ENCODE data around the gene CCDC87.
A peak's percentile ranks its signal among the peaks of the same experiment; 100 is the strongest.
"Not testable (repeated sequence)": the region's sequence is repeated elsewhere in the genome, so short reads cannot be mapped to it uniquely, and the experiment has no call there.

The CCDC87 gene

GRCh38 chr11:66592457-66593302 lies at the start of gene CCDC87, which contains the start of gene CCS:
CCDC87 (minus strand) TSS chr11:66593063; CDS start chr11:66593015, 48 bp downstream.
CCS (plus strand) TSS chr11:66593185; CDS start chr11:66593262, 77 bp downstream.
- DNase-seq: peak; percentile 97

DNA sequence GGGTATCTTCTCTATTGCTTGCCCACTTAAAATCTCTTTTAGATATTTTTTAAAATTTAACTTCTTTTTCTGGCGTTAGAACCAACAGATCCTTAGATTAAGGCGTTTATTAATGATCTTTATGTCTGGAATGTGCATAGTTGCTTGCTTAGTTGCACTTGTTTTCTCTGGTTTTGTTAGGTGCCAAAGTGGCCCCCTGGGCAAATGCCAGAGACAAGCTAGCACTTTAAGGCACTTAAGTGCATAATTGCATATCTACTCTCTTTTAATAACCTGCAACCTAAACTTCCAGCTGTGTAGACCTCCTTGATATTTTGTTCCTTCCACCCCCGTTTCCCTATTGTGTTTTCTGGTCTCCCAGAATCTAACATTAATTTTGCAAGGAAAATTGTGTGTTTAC lies 49.0 kb upstream of the CCDC87 start:
- no peak for DNase-seq

- DNase-seq: not testable (repeated sequence)
Observed at GRCh38 chr11:66639814-66640340, 47.0 kb upstream of the CCDC87 start.

DNA sequence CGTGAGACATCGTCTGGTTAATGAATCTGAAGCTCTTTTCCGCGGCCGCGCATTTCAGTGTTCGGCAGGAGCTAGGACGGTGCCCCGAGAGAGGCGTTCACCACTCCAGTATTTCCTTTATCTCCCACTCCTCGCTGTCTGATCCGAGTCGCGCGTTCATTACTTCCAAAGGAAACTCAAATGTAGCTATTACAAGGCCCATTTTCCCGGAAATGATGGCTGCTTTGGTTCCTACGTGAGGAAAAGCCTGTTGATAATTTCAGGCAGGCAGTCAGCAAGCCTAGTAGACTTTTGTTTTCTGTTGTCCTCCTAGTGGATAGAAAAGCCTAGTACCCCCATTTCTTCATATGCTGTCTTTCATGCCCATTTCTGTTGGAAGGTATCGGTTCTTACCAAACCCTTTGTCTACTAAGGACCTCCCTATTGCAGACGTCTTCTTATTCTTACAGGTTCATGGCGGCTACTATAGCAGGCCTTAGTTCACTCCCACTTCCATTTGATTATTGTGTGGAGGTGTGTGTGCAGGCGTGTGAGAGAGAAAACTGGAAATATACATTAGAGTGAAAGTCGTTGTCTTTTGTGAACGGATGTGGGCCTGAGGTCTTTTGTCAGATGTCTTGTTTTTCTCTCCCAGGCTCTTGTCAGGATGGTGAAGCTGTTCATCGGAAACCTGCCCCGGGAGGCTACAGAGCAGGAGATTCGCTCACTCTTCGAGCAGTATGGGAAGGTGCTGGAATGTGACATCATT lies 46.4 kb upstream of the CCDC87 start:
- no peak for DNase-seq

DNA sequence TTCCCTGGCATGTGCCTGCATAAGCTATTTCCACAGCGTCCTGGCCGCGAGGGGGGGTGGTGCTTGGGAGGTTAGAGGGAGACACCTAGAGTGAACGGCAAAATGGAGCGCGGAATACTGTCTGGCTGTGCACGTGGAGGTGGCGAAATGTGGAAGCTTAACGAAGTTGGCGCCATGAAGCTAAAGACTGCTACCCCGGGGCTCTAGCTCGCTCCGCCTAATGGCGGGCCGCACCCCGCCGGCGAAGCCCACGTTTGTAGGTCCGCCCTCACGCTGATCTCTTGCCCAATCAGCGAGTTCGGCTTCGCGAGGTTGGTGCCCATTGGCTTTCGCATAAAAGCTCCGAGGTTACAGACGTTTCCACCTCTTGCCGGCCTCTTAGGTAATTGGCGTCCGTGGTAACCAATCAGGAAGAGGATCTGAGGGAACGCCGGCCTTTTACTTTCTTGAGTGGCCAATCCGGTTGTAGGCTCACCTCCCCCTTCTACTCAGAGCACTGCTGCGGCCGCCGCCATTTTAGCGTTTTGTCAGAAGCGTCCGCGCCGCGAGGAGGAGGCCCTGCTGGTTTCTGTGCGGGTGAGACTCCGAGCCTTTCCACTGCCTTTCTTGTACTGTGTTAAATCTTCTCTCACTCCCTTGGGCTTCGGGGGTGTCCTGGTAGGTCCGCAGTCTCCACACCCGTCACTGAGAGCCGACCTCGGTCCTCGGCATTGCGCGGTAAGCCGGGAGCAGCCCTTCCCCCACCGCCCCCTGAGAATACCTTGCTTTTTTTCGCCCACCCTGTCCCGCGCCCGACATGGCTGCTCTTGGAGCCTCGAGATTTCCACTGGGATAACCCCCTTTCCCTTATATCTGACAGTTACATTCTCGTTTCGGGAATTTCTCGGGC lies 45.6 kb upstream of the CCDC87 start, which contains the start of gene RBM4:
RBM4 (plus strand) TSS at position 527 of the 889 bp plus-strand sequence. CDS start 1,009 bp downstream, outside the sequence.
- DNase-seq: peak; percentile 92

- DNase-seq: no peak
Observed at GRCh38 chr11:66637557-66638176, 44.8 kb upstream of the CCDC87 start.

GRCh38 chr11:66636411-66636810 lies 43.5 kb upstream of the CCDC87 start:
- no peak for DNase-seq

GRCh38 chr11:66632952-66633351 lies 40.1 kb upstream of the CCDC87 start:
- no peak for DNase-seq

DNA sequence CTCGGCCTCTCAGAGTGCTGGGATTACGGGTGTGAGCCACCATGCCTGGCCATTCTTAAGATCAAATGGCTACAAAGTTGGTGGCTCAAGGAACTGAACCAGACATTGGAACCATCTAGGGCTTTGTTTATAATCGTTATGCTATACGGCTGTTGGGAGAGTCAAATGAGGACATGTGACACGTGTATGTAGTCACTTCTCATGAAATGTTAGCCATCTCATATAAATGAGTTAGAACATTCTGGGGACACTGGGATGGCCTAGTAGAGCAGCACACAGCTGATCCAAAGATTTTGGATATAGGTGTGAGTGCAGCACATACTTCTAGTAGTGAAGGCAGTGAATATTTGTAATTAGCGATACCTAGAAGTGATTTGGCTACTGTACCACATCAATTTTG lies 39.0 kb upstream of the CCDC87 start:
- DNase-seq: no peak

GRCh38 chr11:66629356-66629755 lies 36.5 kb upstream of the CCDC87 start:
- no peak for DNase-seq

DNA sequence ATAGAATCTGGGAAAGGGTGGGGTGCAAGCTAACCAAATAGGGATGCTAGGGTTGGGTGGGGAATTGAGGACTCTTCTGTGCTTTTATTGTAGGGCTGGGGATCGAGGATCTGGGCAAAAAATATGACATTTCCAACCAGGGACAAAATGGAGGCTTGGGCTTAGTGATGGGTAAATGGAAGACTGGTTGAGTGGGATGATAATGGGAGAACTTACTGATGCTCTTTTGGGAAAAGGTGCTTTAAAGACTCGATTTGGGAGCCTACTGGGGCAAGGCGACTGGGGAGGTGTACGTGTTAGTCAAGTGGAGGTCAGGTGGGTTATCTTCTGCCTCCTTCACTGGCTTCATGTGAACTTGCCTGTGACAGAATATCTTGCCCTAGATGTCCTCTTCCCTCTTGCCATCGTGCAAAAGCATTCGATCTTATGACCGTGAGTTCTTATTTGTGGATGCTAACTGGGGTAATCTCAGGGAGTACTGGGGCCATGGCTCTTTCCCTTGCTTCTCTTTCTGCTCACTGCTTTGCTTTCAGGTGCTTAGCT lies 35.3 kb upstream of the CCDC87 start:
- no peak for DNase-seq

GRCh38 chr11:66626926-66627325 lies 34.1 kb upstream of the CCDC87 start:
- no peak for DNase-seq

DNA sequence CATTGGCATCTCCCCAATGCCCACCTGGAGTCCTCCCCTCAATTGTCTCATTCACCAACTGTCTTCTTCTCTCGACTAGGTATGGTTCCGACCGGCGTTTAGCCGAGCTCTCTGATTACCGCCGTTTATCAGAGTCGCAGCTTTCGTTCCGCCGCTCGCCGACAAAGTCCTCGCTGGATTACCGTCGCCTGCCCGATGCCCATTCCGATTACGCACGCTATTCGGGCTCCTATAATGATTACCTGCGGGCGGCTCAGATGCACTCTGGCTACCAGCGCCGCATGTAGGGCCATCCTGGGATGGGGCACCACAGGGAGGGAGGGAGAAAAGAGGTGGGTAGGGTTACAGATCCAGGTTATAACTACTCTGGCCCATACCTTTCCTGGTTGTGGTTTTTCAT lies 33.5 kb upstream of the CCDC87 start:
- DNase-seq: no peak

GRCh38 chr11:66625752-66626149 lies 32.9 kb upstream of the CCDC87 start:
- no peak for DNase-seq

DNA sequence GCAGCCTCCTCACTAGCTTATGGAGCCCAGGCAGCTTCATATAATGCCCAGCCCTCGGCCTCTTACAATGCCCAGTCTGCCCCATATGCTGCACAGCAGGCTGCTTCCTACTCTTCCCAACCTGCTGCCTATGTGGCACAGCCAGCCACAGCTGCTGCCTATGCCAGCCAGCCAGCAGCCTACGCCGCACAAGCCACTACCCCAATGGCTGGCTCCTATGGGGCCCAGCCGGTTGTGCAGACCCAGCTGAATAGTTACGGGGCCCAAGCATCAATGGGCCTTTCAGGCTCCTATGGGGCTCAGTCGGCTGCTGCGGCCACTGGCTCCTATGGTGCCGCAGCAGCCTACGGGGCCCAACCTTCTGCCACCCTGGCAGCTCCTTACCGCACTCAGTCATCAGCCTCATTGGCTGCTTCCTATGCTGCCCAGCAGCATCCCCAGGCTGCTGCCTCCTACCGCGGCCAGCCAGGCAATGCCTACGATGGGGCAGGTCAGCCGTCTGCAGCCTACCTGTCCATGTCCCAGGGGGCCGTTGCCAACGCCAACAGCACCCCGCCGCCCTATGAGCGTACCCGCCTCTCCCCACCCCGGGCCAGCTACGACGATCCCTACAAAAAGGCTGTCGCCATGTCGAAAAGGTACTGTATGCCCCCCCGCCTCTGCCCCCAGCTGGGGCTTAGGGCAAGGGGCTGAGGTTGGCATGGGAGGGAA lies 32.3 kb upstream of the CCDC87 start:
- no peak for DNase-seq

- no peak for DNase-seq
Observed at GRCh38 chr11:66624450-66624849, 31.6 kb upstream of the CCDC87 start.

GRCh38 chr11:66619080-66619554 lies 26.3 kb upstream of the CCDC87 start:
- no peak for DNase-seq

DNA sequence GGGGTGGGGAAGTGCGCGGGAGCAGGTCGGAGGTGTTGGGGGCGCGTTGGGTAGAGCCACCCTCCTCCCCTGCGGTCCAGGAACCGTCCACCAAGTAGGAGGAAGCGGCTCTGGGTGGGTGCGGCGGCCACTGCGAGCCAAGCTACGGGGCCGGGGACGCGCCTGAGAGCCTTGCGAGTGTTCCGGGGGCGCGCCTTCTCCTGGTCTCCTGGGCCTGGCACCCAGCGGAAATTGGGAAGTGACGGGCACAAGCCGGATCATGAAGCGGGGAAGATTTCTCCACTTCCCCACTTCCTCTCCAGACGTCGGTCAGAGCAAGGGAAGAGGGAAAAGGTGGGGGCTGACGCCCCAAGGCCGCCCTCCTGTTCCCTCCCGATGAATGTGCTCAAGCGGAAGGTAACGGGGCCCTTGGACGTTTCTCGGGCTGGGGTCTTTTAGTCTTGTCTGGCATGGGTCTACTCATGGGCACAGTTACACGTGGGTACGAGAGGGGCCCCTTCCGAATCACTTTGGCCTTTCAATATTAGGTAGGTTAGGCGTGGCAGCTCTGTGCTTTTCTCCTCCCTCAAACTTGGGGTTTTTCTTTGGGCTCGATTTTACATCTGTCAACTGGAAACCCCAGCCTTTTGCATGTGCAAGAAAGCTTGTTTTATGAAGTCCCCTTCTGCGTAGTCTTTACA lies 24.4 kb upstream of the CCDC87 start:
- no peak for DNase-seq

- DNase-seq: peak; percentile 98
Observed at GRCh38 chr11:66616379-66617154, 23.7 kb upstream of the CCDC87 start, which contains the start of gene RBM14. RBM14 (plus strand) TSS chr11:66616630; CDS start chr11:66616721, 91 bp downstream.

Data from activated effector memory CD4-positive, alpha-beta T cell treated with Interleukin-2 at 50 U/mL for 16 hours (primary cell).